Body of pancreas (tissue), 4 donors: Measurements from ENCODE around the gene XBP1. TPM values are rescaled to one million over a fixed set of nuclear protein-coding genes. Genes with fewer than 3 reads are reported as not detected.
A peak's percentile ranks its signal among the peaks of the same experiment; 100 is the strongest.

Experiments
- ATAC-seq: fragments of 150-250 bp; one replicate; pipeline ENCODE4 v1.9.1; 2016
- DNase-seq, 4 donors: peaks; one replicate each; pipeline ENCODE4 v3.0.0-alpha.2; 2019
- H3K27ac ChIP-seq, 4 donors: fragments of 200-600 bp; sonication (generic); 1 replicate in 3 of 4; 2 replicates in 1 of 4; pipeline versions ENCODE4 v1.5.1 to v1.6.1; 2016 to 2019; ENCODE audit warnings: mild to moderate bottlenecking in 1 of 4, mixed read lengths in 1 of 4, moderate library complexity in 1 of 4
- H3K27me3 ChIP-seq, 2 donors: fragments of 200-600 bp; sonication (generic); one replicate each; pipeline ENCODE4 v1.6.0; 2016; ENCODE audit warnings: mild to moderate bottlenecking in 1 of 2
- H3K36me3 ChIP-seq, 2 donors: fragments of 200-600 bp; sonication (generic); replicated peaks in 1 of 2; 2 replicates each; pipeline ENCODE4 v1.5.1; 2016; ENCODE audit warnings: low read depth in 2 of 2; ENCODE audit not compliant: insufficient read depth in 1 of 2
- H3K4me1 ChIP-seq: fragments of 200-600 bp; sonication (generic); one replicate; pipeline ENCODE4 v1.6.0; 2016
- H3K4me3 ChIP-seq, 2 donors: fragments of 200-600 bp; sonication (generic); 1 replicate in 1 of 2; 2 replicates in 1 of 2; pipeline ENCODE4 v1.5.1; 2016 to 2019
- H3K9me3 ChIP-seq, 3 donors: fragments of 200-600 bp; sonication (generic); 1 replicate in 2 of 3; 2 replicates in 1 of 3; pipeline ENCODE4 v1.5.1; 2016
- POLR2A ChIP-seq, 3 donors: fragments of 450-650 bp; IDR thresholded peaks; one replicate each; pipeline ENCODE4 v1.6.1; 2016; ENCODE audit warnings: antibody characterized with exemption in 3 of 3, mild to moderate bottlenecking in 2 of 3
- WGBS, 2 donors: methylation state at CpG; one replicate each; pipeline ENCODE4 v1.1.5; 2017; 5-methylcytosine and 5-hydroxymethylcytosine counted together
- intact Hi-C: fragments of 100-400 bp; cut with DNase I; formaldehyde crosslinking; loops from one replicate; pipeline ENCODE4 v1.15.1; 2023
- total RNA-seq, 2 donors: library from RNA; depleted of rRNA; stranded (reverse); fragments of >200 nt; gene quantifications; one replicate each; pipeline ENCODE4 v1.1.0, GENCODE V29; 2016
- TF ChIP-seq, protein P1 (sequence below), 7 experiments: fragments of 450-650 bp in 4 of 7; fragments of 200-600 bp in 3 of 7; sonication (generic) in 3 of 7; IDR thresholded peaks; one replicate each; pipeline ENCODE4 v1.5.1; 2016 to 2019; ENCODE audit warnings: antibody characterized with exemption in 7 of 7

XBP1 gene
- total RNA-seq, 2 donors from 2014 or later = 642 to 771 TPM

DNA sequence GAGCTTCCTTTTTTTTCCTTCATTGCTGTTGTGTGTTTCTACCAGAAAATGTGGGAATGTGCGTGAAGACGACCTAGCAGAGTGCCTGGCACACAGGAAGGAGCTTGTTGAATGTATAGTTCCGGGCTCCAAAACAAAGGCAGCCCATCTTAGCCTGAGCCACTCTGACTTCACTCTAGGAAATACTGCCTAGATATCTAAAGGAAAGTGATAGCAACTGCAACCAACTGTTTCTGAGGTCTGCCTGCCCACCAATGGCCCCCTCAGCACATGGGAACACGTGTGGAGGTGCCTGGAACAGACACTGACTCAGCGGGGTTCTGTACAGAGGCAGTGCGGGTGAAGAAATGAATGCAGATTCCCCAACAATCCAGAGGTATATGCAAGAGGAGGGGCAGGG lies 14.7 kb upstream of the XBP1 start:
- Histone ChIP-seq H3K9me3 (no peaks in the 10 kb centered on the region), H3K4me3 (no peak overlapping the region), H3K4me1 (peaks cover 100% of the 10 kb centered on the region), H3K36me3 (no peaks in the 10 kb centered on the region), H3K27ac (peak overlapping the region; percentile 63 to 96 (median 88)), H3K27me3 (no peaks in the 10 kb centered on the region)
- 48 to 53% methylated on average over 5 to 6 of the region's 6 CpGs for WGBS, 2 donors
- ATAC-seq = no peak
- no peak for DNase-seq
- intact Hi-C loops = no loop called here
- TF ChIP-seq POLR2A (IDR thresholded peaks at IDR 0.05) = no peak
- TF ChIP-seq, protein P1, sequence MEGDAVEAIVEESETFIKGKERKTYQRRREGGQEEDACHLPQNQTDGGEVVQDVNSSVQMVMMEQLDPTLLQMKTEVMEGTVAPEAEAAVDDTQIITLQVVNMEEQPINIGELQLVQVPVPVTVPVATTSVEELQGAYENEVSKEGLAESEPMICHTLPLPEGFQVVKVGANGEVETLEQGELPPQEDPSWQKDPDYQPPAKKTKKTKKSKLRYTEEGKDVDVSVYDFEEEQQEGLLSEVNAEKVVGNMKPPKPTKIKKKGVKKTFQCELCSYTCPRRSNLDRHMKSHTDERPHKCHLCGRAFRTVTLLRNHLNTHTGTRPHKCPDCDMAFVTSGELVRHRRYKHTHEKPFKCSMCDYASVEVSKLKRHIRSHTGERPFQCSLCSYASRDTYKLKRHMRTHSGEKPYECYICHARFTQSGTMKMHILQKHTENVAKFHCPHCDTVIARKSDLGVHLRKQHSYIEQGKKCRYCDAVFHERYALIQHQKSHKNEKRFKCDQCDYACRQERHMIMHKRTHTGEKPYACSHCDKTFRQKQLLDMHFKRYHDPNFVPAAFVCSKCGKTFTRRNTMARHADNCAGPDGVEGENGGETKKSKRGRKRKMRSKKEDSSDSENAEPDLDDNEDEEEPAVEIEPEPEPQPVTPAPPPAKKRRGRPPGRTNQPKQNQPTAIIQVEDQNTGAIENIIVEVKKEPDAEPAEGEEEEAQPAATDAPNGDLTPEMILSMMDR (IDR thresholded peaks at IDR 0.05) = no peak

GRCh38 chr22:28813772-28814518 lies 13.6 kb upstream of the XBP1 start:
- Histone ChIP-seq H3K4me3 (no peak overlapping the region), H3K36me3 (no peaks in the 10 kb centered on the region), H3K4me1 (peaks cover 99% of the 10 kb centered on the region), H3K9me3 (no peaks in the 10 kb centered on the region), H3K27ac (peak overlapping the region; percentile 73 to 96 (median 88)), H3K27me3 (no peaks in the 10 kb centered on the region)
- peak in 2 of 3 donors; percentile 54 to 57 for TF ChIP-seq POLR2A (IDR thresholded peaks at IDR 0.05)
- TF ChIP-seq, protein P1 (IDR thresholded peaks at IDR 0.05) = peak in 4 of 7 experiments; percentile 22 to 31 (median 24)
- DNase-seq (peak; percentile 81 to 94 (median 88)), ATAC-seq (peak; percentile 80)
- intact Hi-C loops = no loop called here
- WGBS, 2 donors = 18 to 21% methylated on average over 2 of the region's 2 CpGs

- Histone ChIP-seq H3K9me3 (no peaks in the 10 kb centered on the region), H3K4me1 (peaks cover 97% of the 10 kb centered on the region), H3K27ac (peak overlapping the region; percentile 73 to 96 (median 88)), H3K36me3 (no peaks in the 10 kb centered on the region), H3K27me3 (no peaks in the 10 kb centered on the region), H3K4me3 (no peak overlapping the region)
- TF ChIP-seq, protein P1 (IDR thresholded peaks at IDR 0.05) = no peak
- no peak for TF ChIP-seq POLR2A (IDR thresholded peaks at IDR 0.05)
- DNase-seq (peak in 1 of 4 donors; percentile 37), ATAC-seq (peak; percentile 19)
- intact Hi-C loops = no loop called here
- WGBS, 2 donors = 25 to 39% methylated on average over 5 of the region's 5 CpGs
These were observed 12.1 kb upstream of the XBP1 start for GRCh38 chr22:28812516-28812915.

- DNase-seq = peak in 1 of 4 donors; percentile 40
- no peaks in the 10 kb centered on the region for H3K27me3 ChIP-seq
- H3K27ac ChIP-seq = peak overlapping the region; percentile 50 to 96 (median 88)
- ATAC-seq = no peak
- no peaks in the 10 kb centered on the region for H3K9me3 ChIP-seq
- TF ChIP-seq POLR2A (IDR thresholded peaks at IDR 0.05) = no peak
- TF ChIP-seq, protein P1 (IDR thresholded peaks at IDR 0.05) = no peak
- intact Hi-C loops = no loop called here
- 55 to 70% methylated on average over 11 to 13 of the region's 13 CpGs for WGBS, 2 donors
- no peaks in the 10 kb centered on the region for H3K36me3 ChIP-seq
- H3K4me1 ChIP-seq = peaks cover 82% of the 10 kb centered on the region
- no peak overlapping the region for H3K4me3 ChIP-seq
These were observed 10.6 kb upstream of the XBP1 start for GRCh38 chr22:28810821-28811491.
